Activated CD4-positive, alpha-beta T cell treated with anti-CD3 and anti-CD28 coated beads for 24 hours (primary cell): Measurements from ENCODE around the gene EYS.

Experiments used
- DNase-seq, 2 donors: peaks; one replicate each; pipeline ENCODE4 v3.0.0-alpha.2; 2020; ENCODE audit warnings: low read depth in 2 of 2

EYS gene

DNA sequence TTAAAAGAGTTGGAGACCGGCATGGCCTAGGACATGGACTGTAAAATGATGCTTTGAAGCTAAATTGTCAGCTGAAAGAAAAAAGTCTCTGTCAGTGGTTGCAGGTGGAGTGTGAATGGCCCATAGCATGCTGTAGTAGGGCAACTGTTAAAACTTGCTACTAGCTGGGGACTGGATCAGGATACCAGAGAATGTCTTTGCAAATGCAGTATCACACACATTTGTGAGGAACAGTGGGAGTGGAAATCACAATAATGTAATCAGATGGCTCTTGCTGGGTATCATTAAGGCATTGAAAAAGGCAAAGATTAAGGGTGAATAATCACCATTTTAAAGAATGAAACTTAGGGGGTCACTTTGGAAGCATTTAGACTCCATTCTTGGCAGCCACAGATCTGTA, 737.9 kb downstream of the EYS start:
- no peak for DNase-seq

DNA sequence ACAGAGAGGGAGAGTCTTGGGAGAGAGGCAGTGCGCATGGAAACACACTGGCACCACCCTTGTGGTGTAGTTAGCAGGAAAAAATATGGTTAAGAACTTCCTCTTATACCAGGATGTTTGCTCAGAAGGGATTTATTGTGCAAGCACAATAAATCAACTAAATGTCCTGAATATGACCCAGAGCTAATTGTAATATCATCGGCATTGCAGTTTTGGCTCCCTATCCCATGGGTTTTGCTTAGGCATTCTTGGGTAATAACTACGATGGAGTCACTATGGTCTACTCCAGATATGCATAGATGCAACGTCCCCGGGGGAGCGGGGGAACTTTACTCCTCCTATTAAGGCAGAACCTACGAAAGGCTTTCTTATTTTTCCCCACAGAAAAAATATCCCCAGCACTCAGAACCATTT, 751.6 kb downstream of the EYS start:
- DNase-seq, result no peak

DNA sequence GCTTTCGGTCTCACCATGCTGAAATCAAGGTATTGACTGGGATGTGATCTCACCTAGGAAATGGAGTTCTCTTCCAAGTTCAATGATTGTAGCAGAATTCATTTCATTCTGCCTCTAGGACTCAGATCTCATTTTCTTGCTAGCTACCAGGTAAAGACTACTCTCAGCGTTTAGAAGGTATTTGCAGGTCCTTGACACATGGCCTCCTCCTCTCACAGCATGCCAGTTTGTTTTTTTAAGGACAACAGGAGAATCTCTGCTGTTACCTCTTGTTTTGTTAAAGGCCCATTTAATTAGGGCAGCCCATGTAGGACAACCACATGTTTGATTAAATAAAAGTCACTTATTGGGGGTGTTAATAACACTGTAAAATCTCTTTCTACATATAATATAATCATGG, 757.8 kb downstream of the EYS start:
- DNase-seq, result no peak

DNA sequence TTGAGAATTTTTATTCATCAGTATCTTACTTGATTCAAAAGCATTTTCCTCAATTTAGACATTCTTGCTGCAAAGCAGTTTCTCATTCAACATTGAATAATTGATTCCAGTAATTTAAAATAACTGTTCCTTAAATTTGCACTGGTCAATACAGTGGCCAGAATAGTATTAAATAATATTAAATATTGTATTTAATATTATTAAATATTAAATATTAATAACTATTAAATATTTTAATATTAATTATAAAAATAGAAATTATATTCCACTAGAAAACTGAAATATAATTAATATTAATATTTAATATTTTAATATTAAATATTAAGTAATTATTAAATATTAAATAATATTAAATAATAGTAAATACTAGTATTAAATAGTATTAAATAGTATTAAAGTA, 758.8 kb downstream of the EYS start:
- no peak for DNase-seq

DNA sequence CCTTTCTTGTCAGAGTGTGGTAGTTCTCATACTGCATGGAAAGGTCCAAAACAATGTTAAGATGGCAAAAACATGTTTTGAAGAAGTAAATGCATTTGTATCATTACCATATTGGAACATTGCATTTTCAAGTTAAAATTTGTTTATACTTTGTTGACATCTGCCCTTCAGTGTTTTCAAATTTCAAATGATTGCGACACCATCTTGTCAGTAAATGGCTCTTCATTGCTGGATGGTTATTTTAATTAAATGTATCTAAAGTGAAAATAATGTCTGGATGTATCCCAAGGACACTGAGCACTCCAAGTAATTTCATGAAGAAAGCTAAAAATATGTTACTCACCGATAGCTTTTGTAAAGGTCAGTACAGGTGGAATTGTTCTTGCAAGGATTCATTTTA, 761.6 kb downstream of the EYS start:
- DNase-seq, result no peak

DNA sequence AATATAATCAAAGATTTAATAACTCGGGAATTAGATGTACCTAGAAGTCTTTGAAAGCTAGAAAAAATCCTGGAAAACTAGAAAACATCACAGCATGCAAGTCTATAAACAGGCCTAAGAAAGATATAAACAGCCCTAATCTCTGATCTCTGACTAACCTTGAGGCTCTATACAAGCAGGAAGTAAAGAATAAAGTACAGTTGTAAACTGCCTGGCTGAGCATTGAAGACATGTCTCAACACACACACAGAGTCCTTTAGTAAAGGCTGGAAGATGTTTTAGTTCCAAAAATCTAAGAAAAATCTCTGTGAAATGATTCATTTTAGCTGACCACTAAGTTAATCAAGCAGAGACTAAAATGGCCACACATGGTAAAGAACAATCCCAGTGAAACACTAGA, 774.5 kb downstream of the EYS start:
- DNase-seq, result no peak

DNA sequence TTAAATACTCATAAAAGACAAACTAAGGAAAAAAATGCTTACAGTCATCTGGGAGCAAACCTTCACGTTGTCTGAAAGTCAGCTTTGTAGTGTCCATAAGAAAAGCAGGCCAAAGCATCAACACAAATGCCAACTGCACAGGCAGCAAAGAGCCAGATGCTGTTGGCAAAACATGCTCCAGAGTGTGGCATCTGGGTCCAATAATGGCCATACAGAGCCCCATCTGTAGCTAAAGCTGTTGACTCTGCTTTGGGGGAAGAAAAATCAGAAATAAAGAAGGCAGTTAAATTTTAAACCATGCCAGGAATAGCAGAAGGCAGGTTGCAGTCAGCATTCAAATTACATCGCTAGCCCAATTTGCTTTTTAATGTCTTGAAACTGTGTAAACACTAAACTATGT, 776.3 kb downstream of the EYS start:
- no peak for DNase-seq

DNA sequence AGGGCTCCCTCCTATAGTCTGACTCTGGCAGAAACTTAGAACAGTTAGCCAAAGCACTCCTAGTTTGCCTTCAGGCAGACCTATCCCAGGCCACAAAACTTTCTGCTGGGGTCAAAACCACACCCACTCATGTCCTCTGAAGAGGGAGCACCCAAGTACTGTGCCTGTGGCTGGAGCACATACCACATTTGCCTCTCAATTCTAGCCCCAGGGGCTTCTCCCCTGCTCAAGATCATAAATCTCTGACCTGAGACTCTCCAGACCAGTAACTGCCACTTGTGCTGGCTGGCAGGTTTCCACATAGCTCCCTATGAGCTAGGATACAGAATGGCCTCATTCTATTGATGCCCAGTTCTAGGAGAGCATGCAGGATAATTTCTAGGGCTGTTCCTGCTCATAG, 781.0 kb downstream of the EYS start:
- no peak for DNase-seq

DNA sequence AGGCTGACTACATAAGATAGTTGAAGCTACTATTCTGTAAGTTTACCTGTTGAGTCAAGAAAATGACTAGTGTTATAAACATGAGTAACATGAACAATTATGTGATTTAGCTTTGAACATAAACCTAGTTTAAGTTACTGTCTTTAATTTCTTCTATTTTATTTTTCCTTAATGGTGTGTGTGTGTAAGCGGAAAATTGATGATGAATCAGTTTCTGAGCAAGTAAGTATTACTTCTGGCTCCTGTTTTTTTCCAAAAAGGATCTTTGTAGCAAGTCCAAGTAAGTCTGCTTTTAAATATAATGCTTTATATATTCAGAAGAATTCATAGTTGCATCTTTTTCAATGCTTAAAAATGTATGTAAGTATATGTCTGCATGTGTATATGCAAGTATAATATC, 786.8 kb downstream of the EYS start:
- DNase-seq, result no peak

DNA sequence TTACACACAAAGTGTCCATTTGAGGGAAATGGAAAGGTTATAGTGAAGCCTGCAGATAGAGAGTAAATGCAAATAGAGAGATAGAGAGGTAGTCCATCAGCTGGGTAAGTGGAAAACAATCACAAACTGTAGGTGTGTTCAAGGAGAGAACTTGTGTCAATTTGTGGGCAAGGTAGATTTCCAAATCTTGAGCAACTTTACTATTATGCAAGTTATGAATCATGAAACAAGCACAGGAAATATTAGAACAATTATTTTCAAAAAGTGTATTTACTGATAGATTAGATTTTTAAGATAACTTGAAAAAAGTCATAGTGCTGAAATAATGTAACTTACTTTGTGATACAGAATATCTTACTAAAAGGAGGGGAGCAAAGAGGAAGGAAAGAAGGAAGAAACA, 792.9 kb downstream of the EYS start:
- no peak for DNase-seq

DNA sequence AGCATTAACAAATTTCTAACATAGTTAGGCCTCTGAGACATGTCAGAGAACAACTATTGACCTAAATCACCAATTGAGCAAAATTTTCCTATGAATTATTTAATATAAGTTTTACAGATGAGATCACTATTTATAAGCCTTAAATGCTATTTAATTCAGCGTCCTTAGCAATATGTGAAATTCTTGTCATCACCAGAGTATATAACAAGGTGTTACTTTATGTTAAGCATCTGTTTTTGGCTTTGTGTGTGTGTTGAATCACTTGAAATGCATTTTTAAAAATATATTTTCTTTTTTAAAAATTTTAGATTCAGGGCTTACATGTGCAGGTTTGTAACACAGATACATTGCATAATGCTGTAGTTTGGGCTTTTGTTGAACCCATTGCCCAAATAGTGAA, 794.1 kb downstream of the EYS start:
- no peak for DNase-seq

DNA sequence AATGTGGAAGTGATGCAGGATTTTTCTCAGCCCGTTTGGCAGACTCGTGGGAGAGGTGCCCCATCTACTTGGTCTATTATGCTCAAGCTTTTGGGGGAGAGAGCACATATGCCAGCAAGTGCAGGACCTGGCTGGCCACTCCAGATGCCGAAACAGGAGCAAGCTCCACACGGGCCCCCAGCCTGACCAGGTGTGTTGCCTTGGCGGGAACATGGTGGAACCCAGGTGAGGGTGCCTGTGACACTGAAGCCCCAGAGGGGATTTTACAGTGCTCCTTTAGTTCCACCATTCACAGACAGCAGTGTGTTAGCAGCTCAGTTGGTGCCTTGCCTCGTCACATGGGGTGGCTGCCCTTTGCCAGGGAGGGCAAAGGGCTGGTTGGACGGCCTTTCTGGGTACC, 798.9 kb downstream of the EYS start:
- no peak for DNase-seq

DNA sequence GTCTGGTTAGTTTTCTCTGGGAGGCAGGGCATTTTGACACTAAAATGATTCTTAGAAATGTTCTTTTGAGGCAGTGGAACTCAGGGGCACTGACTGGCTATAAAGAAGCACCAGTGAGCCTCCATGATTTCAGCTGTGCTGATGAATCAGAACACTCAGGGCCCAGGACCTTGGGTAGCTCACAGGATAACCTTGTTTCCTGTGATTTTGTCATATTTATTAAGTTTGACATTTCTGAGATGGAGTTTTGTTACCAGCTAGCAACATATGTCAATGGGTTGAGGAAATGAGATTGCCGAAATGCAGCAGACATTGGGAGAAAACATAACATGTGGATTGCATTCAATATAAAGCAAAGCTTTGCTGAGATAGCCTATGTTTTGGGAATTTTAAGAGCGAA, 802.4 kb downstream of the EYS start:
- DNase-seq, result no peak

DNA sequence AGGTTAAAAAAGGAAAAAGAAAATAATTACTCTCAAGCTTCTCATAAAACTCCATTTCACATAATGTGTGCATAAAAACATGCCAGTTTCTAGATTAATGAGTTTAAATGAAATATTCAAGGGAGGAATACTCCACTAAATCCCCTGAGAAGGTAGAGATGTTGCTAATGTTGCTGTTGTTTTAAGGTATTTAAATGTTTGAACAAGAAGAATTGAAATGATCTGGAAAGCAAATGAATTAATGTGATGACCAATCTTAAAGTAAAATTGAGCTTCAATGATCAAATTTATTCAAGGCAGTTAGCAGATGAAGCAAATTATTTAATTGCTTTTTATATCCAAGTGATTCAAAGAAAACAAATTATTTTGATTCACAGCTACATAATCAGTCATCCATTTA, 804.4 kb downstream of the EYS start:
- no peak for DNase-seq

DNA sequence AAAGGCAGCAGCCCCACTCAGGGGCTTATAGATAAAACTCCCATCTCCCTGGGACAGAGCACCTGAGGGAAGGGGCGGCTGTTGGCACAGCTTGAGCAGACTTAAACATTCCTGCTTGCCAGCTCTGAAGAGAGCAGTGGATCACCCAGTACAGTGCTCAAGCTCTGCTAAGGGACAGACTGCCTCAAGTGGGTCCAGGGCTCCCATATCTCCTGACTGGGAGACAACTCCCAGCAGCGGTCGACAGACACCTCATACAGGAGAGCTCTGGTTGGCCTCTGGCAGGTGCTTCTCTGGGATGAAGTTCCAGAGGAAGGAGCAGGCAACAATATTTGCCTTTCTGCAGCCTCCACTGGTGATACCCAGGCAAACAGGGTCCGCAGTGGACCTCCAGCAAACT, 810.1 kb downstream of the EYS start:
- no peak for DNase-seq

DNA sequence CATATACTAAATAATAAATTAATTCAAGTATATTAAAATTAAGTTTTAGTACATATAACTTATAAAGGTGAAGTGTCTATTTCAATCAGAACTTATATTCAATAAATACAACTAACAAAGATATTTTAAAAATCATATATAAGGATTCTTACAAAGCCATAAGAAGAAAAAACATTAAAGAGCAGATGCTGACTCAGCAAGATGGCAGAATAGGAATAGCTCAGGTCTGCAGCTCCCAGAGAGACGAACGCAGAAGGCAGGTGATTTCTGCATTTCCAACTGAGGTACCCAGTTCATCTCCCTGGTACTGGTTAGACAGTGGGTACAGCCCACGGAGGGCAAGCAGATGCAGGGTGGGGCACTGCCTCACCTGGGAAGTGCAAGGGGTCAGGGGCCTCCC, 811.1 kb downstream of the EYS start:
- no peak for DNase-seq

DNA sequence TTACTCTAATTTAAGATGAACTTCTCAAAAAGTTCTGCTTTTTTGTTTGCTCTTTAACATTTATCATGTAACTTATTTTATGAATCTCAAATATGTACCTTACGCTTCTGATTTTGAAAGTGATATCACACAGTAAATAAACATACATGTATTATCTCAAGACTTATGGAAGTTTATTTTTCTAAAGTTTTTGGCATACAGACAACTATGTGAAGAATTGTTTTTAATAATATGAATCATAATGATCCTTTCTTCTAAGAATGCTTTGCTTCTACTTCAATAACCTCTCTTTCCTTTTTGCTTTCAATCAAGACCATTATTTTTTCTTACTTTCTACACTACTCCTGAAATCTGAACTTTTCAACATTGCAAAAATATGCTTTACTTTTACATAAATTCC, 816.4 kb downstream of the EYS start:
- no peak for DNase-seq

DNA sequence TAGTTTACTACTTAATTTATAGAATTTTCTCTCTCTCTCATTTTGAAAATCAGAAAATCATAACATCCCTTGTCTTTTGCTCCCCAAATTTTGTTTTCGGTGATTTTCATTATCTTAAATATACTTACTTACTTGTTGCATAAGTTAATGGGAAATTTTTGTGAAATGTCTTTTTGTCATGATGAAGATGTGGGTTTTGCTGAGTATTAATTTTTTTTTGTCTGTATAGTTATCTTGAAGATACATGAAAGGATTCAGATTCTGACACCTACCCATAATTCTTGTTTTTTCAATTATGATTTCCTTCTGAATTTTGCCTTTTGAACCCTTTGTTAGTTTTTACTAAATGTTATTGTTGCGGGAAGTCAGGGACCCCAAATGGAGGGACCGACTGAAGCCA, 817.9 kb downstream of the EYS start:
- DNase-seq, result no peak

DNA sequence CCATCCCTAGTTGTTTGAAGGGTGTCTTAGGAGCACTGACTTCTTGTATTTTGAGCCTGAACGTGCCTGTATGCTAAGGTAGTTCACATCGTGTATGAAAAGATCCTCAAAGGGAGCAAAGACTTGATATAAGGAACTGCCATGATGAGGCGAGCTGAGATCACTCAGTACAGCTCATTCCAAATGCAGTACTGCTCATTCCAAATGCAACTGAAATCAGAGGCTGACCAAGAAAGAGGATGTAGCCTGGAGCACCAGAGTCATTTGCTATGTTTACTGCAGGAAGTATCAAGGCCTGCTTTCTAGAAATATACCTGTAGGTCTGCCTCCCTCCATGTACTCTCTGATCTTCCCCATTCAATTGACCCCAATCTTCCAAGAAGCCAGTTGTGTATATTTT, 832.2 kb downstream of the EYS start:
- no peak for DNase-seq

DNA sequence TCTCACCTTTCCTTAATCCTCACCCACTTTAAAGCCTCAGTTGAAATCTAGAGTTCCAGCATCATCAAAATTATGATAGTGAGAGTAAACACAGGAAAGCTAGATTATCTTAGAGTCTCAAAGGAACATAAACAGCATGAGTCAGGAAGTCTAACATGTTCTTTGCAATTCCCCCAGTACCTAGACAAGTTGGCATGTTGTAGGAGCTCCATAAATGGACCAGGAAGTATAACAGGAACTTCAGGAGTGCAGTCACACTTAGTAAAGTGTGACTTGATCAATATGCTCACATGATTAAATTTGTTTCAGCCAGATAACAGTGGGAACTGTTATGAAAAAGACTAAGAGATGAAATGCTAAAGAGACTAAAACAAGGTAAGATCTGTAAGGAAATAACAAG, 834.4 kb downstream of the EYS start:
- no peak for DNase-seq

DNA sequence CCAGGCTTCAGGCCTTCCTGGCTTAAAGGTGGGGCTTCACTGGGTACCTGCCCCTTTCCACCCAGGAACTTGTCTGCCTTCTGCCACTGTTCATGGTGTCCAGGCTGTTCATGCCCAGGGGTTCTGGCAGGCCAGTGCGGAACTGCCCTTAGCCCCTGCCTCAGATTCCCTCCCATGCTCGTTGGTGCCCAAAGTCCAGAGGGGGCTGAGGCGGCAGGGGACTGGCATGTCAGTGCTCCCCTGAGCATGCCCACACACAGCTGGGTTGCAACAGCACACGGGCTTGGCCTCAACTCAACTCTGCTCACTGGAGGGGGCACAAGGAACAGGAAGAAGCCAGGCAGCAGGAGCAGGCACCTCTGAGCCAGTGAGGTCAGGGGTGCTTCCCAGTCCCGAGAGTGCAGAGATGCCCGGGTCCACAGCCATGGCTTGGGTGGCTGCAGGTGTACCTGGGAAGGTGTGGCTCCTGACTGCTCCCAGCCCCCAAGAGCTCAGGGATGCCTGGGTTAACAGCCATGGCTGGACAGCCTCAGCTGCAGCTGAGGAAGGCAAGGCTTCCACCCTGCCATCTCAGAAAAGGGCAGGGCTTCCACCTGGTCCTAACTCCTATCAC, 845.9 kb downstream of the EYS start:
- DNase-seq, result no peak

DNA sequence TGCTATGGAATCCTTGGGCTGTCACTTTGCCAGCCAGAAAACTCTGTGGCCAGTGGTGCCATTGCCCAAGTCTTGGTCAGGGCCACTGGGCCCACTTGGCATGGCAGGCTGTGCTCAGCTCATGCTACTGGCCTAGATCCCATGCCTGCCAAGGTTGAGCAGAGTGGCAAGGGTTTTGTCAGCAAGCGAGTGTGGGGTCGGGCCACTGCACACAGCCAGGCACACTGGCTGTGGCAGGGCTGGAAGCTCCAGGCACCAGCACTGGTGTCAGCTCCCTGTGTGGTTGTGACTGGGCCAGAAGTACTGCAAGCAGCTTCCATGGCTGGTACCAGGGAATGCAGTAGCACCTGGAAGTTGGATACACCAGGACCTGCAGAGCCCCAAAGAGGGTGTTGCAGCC, 846.8 kb downstream of the EYS start:
- no peak for DNase-seq

DNA sequence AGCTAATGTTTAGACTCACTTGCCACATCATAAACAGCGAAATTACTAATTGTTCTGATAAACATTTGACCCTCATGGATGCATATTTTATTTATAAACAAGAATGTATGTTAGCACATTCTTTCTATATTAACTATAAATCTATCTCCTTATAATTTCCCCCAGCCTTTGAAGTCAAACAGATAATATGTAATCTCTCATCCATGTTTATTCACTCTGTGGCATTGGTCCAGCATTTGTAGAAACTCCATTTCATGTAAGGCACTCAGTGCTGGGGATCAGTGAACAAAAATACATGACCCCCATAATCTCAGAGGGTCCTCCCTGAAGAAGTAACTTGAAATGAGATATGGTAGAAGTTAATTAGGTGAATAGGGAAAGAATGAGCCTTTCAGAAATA, 856.9 kb downstream of the EYS start:
- DNase-seq, result no peak

DNA sequence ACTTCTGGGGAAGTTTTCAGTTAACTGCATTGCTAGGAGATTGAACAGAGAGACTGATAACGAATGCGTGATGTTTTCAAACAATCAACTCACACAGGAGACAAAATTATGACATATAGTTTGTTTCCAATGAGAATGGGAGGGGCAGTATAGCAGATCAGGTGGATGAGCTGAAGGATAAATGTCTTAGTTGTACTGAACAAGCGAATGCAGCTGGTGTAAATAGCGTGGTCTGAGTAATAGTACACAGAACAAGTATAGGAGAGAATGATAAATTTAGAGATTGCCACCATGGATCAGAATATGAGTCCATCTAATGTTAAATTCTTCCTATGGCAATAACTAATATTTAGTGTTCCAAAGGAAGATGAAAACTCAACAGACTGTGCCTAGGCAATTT, 858.6 kb downstream of the EYS start:
- no peak for DNase-seq

DNA sequence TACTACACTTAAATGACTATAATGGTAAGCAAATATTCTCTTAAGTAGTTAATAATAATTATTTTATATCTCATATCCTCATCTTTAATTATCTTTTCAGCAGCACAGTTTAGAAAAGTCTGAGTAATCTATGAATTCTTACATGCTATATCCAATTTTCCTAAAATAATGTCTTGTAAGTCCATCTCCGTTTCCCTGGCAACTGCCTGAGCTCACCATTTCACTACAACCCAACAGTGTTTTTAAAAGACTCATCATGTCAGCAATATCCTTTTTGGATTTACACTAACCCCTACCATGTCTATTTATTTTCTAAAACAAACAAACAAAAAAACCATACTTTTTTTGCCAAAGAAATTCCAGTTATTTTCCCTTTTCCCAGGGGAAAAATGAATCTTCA, 859.6 kb downstream of the EYS start:
- DNase-seq, result no peak
